ENCODE results near the gene BCAR1.

- TF ChIP-seq EP300 (IDR thresholded peaks at IDR 0.05), result no peak
- no peak for TF ChIP-seq CTCF (IDR thresholded peaks at IDR 0.05)
- TF ChIP-seq POLR2AphosphoS5 (IDR thresholded peaks at IDR 0.05), result no peak
- TF ChIP-seq POLR2A (IDR thresholded peaks at IDR 0.05), result no peak
These were observed 47.0 kb downstream of the BCAR1 start for GRCh38 chr16:75204410-75204758.

Data from suprapubic skin (tissue), 4 donors.